Mesendoderm (in vitro differentiated cells): Measurements from ENCODE around the gene RAET1E.

Experiments used
- DNase-seq: peaks from one replicate; pipeline ENCODE4 v3.0.0; 2013
- H2AK5ac ChIP-seq: 2 replicates; pipeline ENCODE4 v1.6.1; 2013; ENCODE audit warnings: low read length, inconsistent platforms
- H2BK120ac ChIP-seq: 2 replicates; pipeline ENCODE4 v1.6.1; 2013; ENCODE audit warnings: low read depth, mild to moderate bottlenecking, low read length, moderate library complexity, mixed read lengths
- H2BK15ac ChIP-seq: replicated peaks from 2 replicates; pipeline ENCODE4 v1.6.1; 2013; ENCODE audit warnings: low read depth, mild to moderate bottlenecking, moderate library complexity
- H2BK5ac ChIP-seq: 2 replicates; pipeline ENCODE4 v1.6.1; 2013; ENCODE audit warnings: low read length, inconsistent platforms
- H3K18ac ChIP-seq: 2 replicates; pipeline ENCODE4 v1.6.1; 2013; ENCODE audit warnings: mild to moderate bottlenecking, low read length, mixed read lengths
- H3K23ac ChIP-seq: one replicate; pipeline ENCODE4 v1.6.1; 2013; ENCODE audit warnings: low read length
- H3K27ac ChIP-seq: 2 replicates; pipeline ENCODE4 v1.5.1; 2013; ENCODE audit warnings: low read depth, mild to moderate bottlenecking, inconsistent platforms, low read length, moderate library complexity
- H3K27me3 ChIP-seq: 2 replicates; pipeline ENCODE4 v1.6.1; 2013; ENCODE audit warnings: low read length, control low read depth, mild to moderate bottlenecking, inconsistent platforms; ENCODE audit not compliant: insufficient read depth, poor library complexity
- H3K36me3 ChIP-seq: 2 replicates; pipeline ENCODE4 v1.6.1; 2013; ENCODE audit warnings: low read length, inconsistent platforms; ENCODE audit not compliant: control insufficient read depth, insufficient read depth
- H3K4ac ChIP-seq: one replicate; pipeline ENCODE4 v1.6.1; 2013; ENCODE audit warnings: low read depth, mild to moderate bottlenecking, low read length, moderate library complexity
- H3K4me1 ChIP-seq: 2 replicates; pipeline ENCODE4 v1.6.1; 2013; ENCODE audit warnings: low read depth, low read length, inconsistent platforms; ENCODE audit not compliant: control insufficient read depth
- H3K4me2 ChIP-seq: 2 replicates; pipeline ENCODE4 v1.6.1; 2013; ENCODE audit warnings: low read length
- H3K4me3 ChIP-seq: 2 replicates; pipeline ENCODE4 v1.5.1; 2013; ENCODE audit warnings: mild to moderate bottlenecking, low read length
- H3K56ac ChIP-seq: one replicate; pipeline ENCODE4 v1.6.1; 2013; ENCODE audit warnings: low read length
- H3K79me1 ChIP-seq: 2 replicates; pipeline ENCODE4 v1.6.1; 2013; ENCODE audit warnings: low read length, inconsistent platforms
- H3K79me2 ChIP-seq: 2 replicates; pipeline ENCODE4 v1.6.1; 2013; ENCODE audit warnings: mild to moderate bottlenecking, low read length; ENCODE audit not compliant: control insufficient read depth, insufficient read depth
- H3K9ac ChIP-seq: 2 replicates; pipeline ENCODE4 v1.6.1; 2013; ENCODE audit warnings: low read length, inconsistent platforms
- H4K5ac ChIP-seq: one replicate; pipeline ENCODE4 v1.6.1; 2013; ENCODE audit warnings: low read length
- H4K8ac ChIP-seq: one replicate; pipeline ENCODE4 v1.6.1; 2013; ENCODE audit warnings: low read depth, mild to moderate bottlenecking, control low read depth, low read length, moderate library complexity
- WGBS: extraction: QIAGEN DNeasy Blood & Tissue Kit; methylation state at CpG from one replicate; pipeline ENCODE4 v1.1.7; 2013; ENCODE audit warnings: low lambda C conversion rate, missing lambda C conversion rate; ENCODE audit not compliant: insufficient coverage; ENCODE audit errors: extremely low coverage; 5-methylcytosine and 5-hydroxymethylcytosine counted together

Gene RAET1E

GRCh38 chr6:149900620-149901443 lies 2.9 kb upstream of the RAET1E start:
- Histone ChIP-seq H4K5ac (no peak overlapping the region), H3K27me3 (no peaks in the 10 kb centered on the region), H4K8ac (no peak overlapping the region), H3K79me1 (no peaks in the 10 kb centered on the region), H3K18ac (no peak overlapping the region), H3K23ac (no peak overlapping the region), H2BK120ac (no peak overlapping the region), H3K79me2 (no peaks in the 10 kb centered on the region), H3K4me1 (no peaks in the 10 kb centered on the region), H3K27ac (no peak overlapping the region), H3K4me3 (no peak overlapping the region), H2BK5ac (no peak overlapping the region), H3K36me3 (no peaks in the 10 kb centered on the region), H3K56ac (no peak overlapping the region), H2AK5ac (no peak overlapping the region), H2BK15ac (no peak overlapping the region), H3K4me2 (no peak overlapping the region), H3K9ac (no peak overlapping the region), H3K4ac (no peak overlapping the region)
- no CpG with 5 or more reads among the region's 11 CpGs for WGBS
- DNase-seq = no peak

GRCh38 chr6:149899926-149900619 lies 2.2 kb upstream of the RAET1E start:
- no peaks in the 10 kb centered on the region for H3K27me3 ChIP-seq
- H3K36me3 ChIP-seq = no peaks in the 10 kb centered on the region
- no peak overlapping the region for H3K4ac ChIP-seq
- no peak overlapping the region for H3K4me3 ChIP-seq
- H3K79me2 ChIP-seq = no peaks in the 10 kb centered on the region
- H2BK120ac ChIP-seq = no peak overlapping the region
- no peak overlapping the region for H2AK5ac ChIP-seq
- no CpG with 5 or more reads among the region's 7 CpGs for WGBS
- H4K8ac ChIP-seq = no peak overlapping the region
- DNase-seq = no peak
- no peaks in the 10 kb centered on the region for H3K4me1 ChIP-seq
- no peak overlapping the region for H3K18ac ChIP-seq
- no peaks in the 10 kb centered on the region for H3K79me1 ChIP-seq
- H3K56ac ChIP-seq = no peak overlapping the region
- H2BK15ac ChIP-seq = no peak overlapping the region
- H2BK5ac ChIP-seq = no peak overlapping the region
- H3K23ac ChIP-seq = no peak overlapping the region
- H3K27ac ChIP-seq = no peak overlapping the region
- H4K5ac ChIP-seq = no peak overlapping the region
- H3K4me2 ChIP-seq = no peak overlapping the region
- H3K9ac ChIP-seq = no peak overlapping the region

- WGBS = no CpG with 5 or more reads among the region's 6 CpGs
- no peak overlapping the region for H3K56ac ChIP-seq
Measured at GRCh38 chr6:149899486-149899885, 1.6 kb upstream of the RAET1E start.

GRCh38 chr6:149898966-149899365 lies 1.1 kb upstream of the RAET1E start:
- Histone ChIP-seq H3K36me3 (no peaks in the 10 kb centered on the region), H3K4me2 (no peak overlapping the region), H3K79me2 (no peaks in the 10 kb centered on the region), H2BK5ac (no peak overlapping the region), H3K27me3 (no peaks in the 10 kb centered on the region), H3K4me3 (no peak overlapping the region), H4K8ac (no peak overlapping the region), H2BK120ac (no peak overlapping the region), H3K9ac (no peak overlapping the region), H3K23ac (no peak overlapping the region), H3K56ac (no peak overlapping the region), H3K27ac (no peak overlapping the region), H4K5ac (no peak overlapping the region), H3K4me1 (no peaks in the 10 kb centered on the region), H3K18ac (no peak overlapping the region), H2AK5ac (no peak overlapping the region), H3K79me1 (no peaks in the 10 kb centered on the region), H2BK15ac (no peak overlapping the region), H3K4ac (no peak overlapping the region)
- no peak for DNase-seq
- WGBS = no CpG with 5 or more reads among the region's 9 CpGs

More at GRCh38 chr6:149899486-149899885, 1.6 kb upstream of the RAET1E start:
- Histone ChIP-seq H2BK15ac (no peak overlapping the region), H3K27ac (no peak overlapping the region), H4K8ac (no peak overlapping the region), H3K79me2 (no peaks in the 10 kb centered on the region), H3K18ac (no peak overlapping the region), H3K4ac (no peak overlapping the region), H2AK5ac (no peak overlapping the region), H3K4me3 (no peak overlapping the region), H2BK5ac (no peak overlapping the region), H3K79me1 (no peaks in the 10 kb centered on the region), H3K4me2 (no peak overlapping the region), H3K36me3 (no peaks in the 10 kb centered on the region), H2BK120ac (no peak overlapping the region), H3K9ac (no peak overlapping the region), H3K23ac (no peak overlapping the region), H4K5ac (no peak overlapping the region), H3K27me3 (no peaks in the 10 kb centered on the region), H3K4me1 (no peaks in the 10 kb centered on the region)
- no peak for DNase-seq

GRCh38 chr6:149897015-149897697 lies 757 bp downstream of the RAET1E start:
- WGBS = no CpG with 5 or more reads among the region's 13 CpGs
- Histone ChIP-seq H4K8ac (no peak overlapping the region), H2AK5ac (no peak overlapping the region), H3K23ac (no peak overlapping the region), H3K79me2 (no peaks in the 10 kb centered on the region), H3K27ac (no peak overlapping the region), H2BK120ac (no peak overlapping the region), H3K9ac (no peak overlapping the region), H3K4me2 (no peak overlapping the region), H2BK15ac (no peak overlapping the region), H3K4me1 (no peaks in the 10 kb centered on the region), H3K56ac (no peak overlapping the region), H3K79me1 (no peaks in the 10 kb centered on the region), H3K27me3 (no peaks in the 10 kb centered on the region), H4K5ac (no peak overlapping the region), H2BK5ac (no peak overlapping the region), H3K36me3 (no peaks in the 10 kb centered on the region), H3K4ac (no peak overlapping the region), H3K18ac (no peak overlapping the region), H3K4me3 (no peak overlapping the region)
- no peak for DNase-seq
